Tibial nerve (tissue), 4 donors: ENCODE data around the gene SHMT2. TPM values are rescaled to one million over a fixed set of nuclear protein-coding genes. Genes with fewer than 3 reads are reported as not detected.

ENCODE experiments used
- DNase-seq, 2 donors: peaks; one replicate each; pipeline ENCODE4 v3.0.0-alpha.2; 2019; ENCODE audit warnings: low spot score in 2 of 2
- H3K27ac ChIP-seq, 4 donors: fragments of 200-600 bp; sonication (generic) in 3 of 4; one replicate each; pipeline ENCODE4 v1.5.1; 2017 to 2019; ENCODE audit warnings: mild to moderate bottlenecking in 1 of 4
- H3K27me3 ChIP-seq, 2 donors: fragments of 200-600 bp; sonication (generic) in 1 of 2; one replicate each; pipeline versions ENCODE4 v1.5.1 to v1.6.0; 2017 to 2019
- H3K36me3 ChIP-seq, 3 donors: fragments of 200-600 bp; sonication (generic); one replicate each; pipeline ENCODE4 v1.5.1; 2018 to 2019
- H3K4me1 ChIP-seq, 4 donors: fragments of 200-600 bp; sonication (generic) in 3 of 4; one replicate each; pipeline ENCODE4 v1.5.1; 2017 to 2019
- H3K4me3 ChIP-seq, 4 donors: fragments of 200-600 bp; sonication (generic) in 3 of 4; one replicate each; pipeline ENCODE4 v1.5.1; 2017 to 2019; ENCODE audit warnings: mild to moderate bottlenecking in 1 of 4, moderate library complexity in 1 of 4
- H3K9me3 ChIP-seq, 4 donors: fragments of 200-600 bp; sonication (generic) in 3 of 4; one replicate each; pipeline ENCODE4 v1.5.1; 2017 to 2019
- CTCF ChIP-seq, 5 experiments: fragments of 200-600 bp in 3 of 5; fragments of 450-650 bp in 2 of 5; sonication (generic) in 3 of 5; IDR thresholded peaks; one replicate each; pipeline ENCODE4 v1.5.1; 2016 to 2019; ENCODE audit warnings: antibody characterized with exemption in 5 of 5, mild to moderate bottlenecking in 3 of 5, moderate library complexity in 2 of 5
- EP300 ChIP-seq, 2 donors: sonication (generic); formaldehyde crosslinking; IDR thresholded peaks; one replicate each; pipeline ENCODE4 v1.6.1; 2017; ENCODE audit warnings: antibody characterized with exemption in 2 of 2, mild to moderate bottlenecking in 1 of 2
- POLR2A ChIP-seq, 2 donors: fragments of 450-650 bp; IDR thresholded peaks; one replicate each; pipeline ENCODE4 v1.6.1; 2017; ENCODE audit warnings: antibody characterized with exemption in 2 of 2, mild to moderate bottlenecking in 2 of 2, moderate library complexity in 2 of 2
- WGBS, 2 donors: methylation state at CpG; one replicate each; pipeline ENCODE4 v1.1.5; 2018; 5-methylcytosine and 5-hydroxymethylcytosine counted together
- total RNA-seq, 4 donors: library from RNA; depleted of rRNA; stranded (reverse); fragments of >200 nt; gene quantifications; one replicate each; pipeline ENCODE4 v1.1.0, GENCODE V29; 2016

SHMT2 gene
- total RNA-seq, 4 donors from 2014 or later, result 18.4 to 77.3 (median 32.6) TPM

GRCh38 chr12:57263096-57263495 is 33.6 kb downstream of the SHMT2 start:
- Histone ChIP-seq H3K36me3 (peaks cover 0 to 86% (median 10%) of the 10 kb centered on the region in 3 donors), H3K27ac (no peak overlapping the region), H3K4me1 (peaks cover 0 to 6% (median 0%) of the 10 kb centered on the region in 4 donors), H3K27me3 (no peaks in the 10 kb centered on the region), H3K4me3 (no peak overlapping the region), H3K9me3 (no peaks in the 10 kb centered on the region)
- WGBS, 2 donors, result 90 to 94% methylated on average over 2 of the region's 2 CpGs
- TF ChIP-seq POLR2A (IDR thresholded peaks at IDR 0.05) (no peak), EP300 (IDR thresholded peaks at IDR 0.05) (no peak), CTCF (IDR thresholded peaks at IDR 0.05) (no peak)
- DNase-seq, result no peak

DNA sequence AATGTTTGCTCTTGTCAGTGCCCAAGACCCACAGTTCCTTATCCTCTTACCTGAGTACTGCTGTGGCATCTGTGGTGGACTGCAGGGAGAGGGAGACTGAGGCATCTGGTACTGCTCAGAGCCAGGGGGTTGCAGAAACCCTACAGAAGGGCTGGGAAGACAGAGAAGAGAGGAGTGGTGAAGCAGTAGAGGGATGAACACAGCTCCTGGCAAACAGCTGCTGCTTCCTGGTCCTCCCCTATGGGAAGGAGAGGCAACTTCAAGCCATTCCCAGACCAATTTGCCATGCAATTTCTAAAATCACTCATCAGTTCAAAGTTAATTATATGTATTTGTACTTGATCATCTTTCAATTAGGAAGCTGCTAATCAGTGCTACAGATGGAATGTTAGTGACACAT is 37.2 kb downstream of the SHMT2 start:
- peaks cover 0 to 6% (median 0%) of the 10 kb centered on the region in 4 donors for H3K4me1 ChIP-seq
- TF ChIP-seq CTCF (IDR thresholded peaks at IDR 0.05) (no peak), POLR2A (IDR thresholded peaks at IDR 0.05) (no peak), EP300 (IDR thresholded peaks at IDR 0.05) (no peak)

DNA sequence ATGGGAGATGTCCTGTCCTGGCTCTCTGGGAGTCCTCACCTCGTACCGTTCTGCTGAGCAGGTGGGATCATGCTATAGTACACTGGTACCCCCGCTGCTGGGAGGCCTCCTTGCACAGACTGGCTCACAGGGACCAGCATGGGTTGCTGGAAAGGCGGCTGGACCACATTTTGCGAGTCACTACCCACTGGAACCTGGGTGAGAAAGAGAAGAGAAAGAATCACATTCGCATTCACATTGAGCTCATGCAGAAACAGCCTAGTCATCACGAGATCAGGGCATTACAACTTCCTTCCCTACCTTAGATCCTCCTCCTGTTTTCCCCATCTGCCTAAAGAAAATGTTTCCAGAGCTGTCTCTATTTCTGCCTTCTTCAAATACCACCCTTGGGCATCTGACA is 38.8 kb downstream of the SHMT2 start:
- WGBS, 2 donors, result 82 to 85% methylated on average over 7 of the region's 7 CpGs
- H3K36me3 ChIP-seq, result peaks cover 0 to 87% (median 32%) of the 10 kb centered on the region in 3 donors
- no peaks in the 10 kb centered on the region for H3K27me3 ChIP-seq
- H3K4me3 ChIP-seq, result no peak overlapping the region
- no peak for TF ChIP-seq POLR2A (IDR thresholded peaks at IDR 0.05)
- no peak for TF ChIP-seq CTCF (IDR thresholded peaks at IDR 0.05)
- TF ChIP-seq EP300 (IDR thresholded peaks at IDR 0.05), result no peak
- no peak for DNase-seq
- peaks cover 0 to 6% (median 0%) of the 10 kb centered on the region in 4 donors for H3K4me1 ChIP-seq
- no peak overlapping the region for H3K27ac ChIP-seq
- H3K9me3 ChIP-seq, result no peaks in the 10 kb centered on the region

More for the DNA sequence above, 37.2 kb downstream of the SHMT2 start:
- Histone ChIP-seq H3K9me3 (no peaks in the 10 kb centered on the region), H3K36me3 (peaks cover 0 to 87% (median 23%) of the 10 kb centered on the region in 3 donors), H3K27me3 (no peaks in the 10 kb centered on the region), H3K27ac (no peak overlapping the region), H3K4me3 (no peak overlapping the region)
- DNase-seq, result no peak

GRCh38 chr12:57270966-57271470 is 41.5 kb downstream of the SHMT2 start:
- TF ChIP-seq CTCF (IDR thresholded peaks at IDR 0.05) (no peak), EP300 (IDR thresholded peaks at IDR 0.05) (no peak), POLR2A (IDR thresholded peaks at IDR 0.05) (no peak)
- H3K9me3 ChIP-seq, result no peaks in the 10 kb centered on the region
- DNase-seq, result no peak
- H3K4me1 ChIP-seq, result no peaks in the 10 kb centered on the region
- H3K4me3 ChIP-seq, result no peak overlapping the region
- H3K36me3 ChIP-seq, result peaks cover 0 to 81% (median 26%) of the 10 kb centered on the region in 3 donors
- no peaks in the 10 kb centered on the region for H3K27me3 ChIP-seq
- no peak overlapping the region for H3K27ac ChIP-seq
- 83 to 85% methylated on average over 1 of the region's 1 CpG for WGBS, 2 donors

DNA sequence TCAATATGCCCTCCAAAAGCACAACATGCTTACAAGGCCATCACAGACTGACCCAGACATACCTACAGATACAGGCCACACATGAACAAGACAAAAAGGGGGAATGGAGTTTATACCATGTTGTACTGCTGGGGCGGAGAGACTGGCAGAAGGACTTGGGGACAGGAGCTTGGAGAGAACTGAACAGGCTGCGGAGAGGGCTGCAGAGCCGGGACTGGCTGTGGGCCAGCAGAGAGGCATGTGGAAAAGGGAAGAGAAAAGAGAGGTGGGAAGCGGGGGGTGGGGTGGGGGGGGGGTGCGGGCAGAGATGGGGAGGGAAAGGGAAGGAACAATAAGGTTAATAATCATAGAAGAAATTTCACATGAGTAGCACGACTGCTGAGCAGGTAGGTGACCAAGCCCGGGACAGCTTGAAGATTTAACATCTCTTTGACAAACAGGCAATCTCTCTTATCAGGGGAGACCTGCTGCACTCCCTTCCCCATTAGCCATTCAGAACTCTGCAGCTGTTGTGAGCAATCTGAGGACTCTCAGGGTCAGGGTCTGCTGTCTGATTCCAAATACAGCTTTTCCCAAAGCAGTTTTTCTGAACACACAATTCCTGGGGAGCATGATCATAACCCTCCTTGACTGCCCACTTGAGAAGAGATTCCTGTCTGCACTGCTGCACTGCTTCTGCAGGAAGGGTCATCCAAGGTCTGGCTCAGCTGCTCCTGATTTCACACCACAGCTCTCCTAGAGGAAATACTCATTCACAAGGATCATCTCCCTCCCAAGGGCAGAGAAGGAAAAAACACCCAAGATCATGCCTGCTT is 43.0 kb downstream of the SHMT2 start:
- Histone ChIP-seq H3K27ac (no peak overlapping the region), H3K4me1 (no peaks in the 10 kb centered on the region), H3K9me3 (no peaks in the 10 kb centered on the region), H3K4me3 (no peak overlapping the region), H3K27me3 (no peaks in the 10 kb centered on the region), H3K36me3 (peaks cover 0 to 81% (median 21%) of the 10 kb centered on the region in 3 donors)
- WGBS, 2 donors, result 72 to 74% methylated on average over 7 of the region's 7 CpGs
- DNase-seq, result no peak
- no peak for TF ChIP-seq POLR2A (IDR thresholded peaks at IDR 0.05)
- no peak for TF ChIP-seq EP300 (IDR thresholded peaks at IDR 0.05)
- TF ChIP-seq CTCF (IDR thresholded peaks at IDR 0.05), result no peak
